ENCODE measurements around the gene IGSF3.

DNA sequence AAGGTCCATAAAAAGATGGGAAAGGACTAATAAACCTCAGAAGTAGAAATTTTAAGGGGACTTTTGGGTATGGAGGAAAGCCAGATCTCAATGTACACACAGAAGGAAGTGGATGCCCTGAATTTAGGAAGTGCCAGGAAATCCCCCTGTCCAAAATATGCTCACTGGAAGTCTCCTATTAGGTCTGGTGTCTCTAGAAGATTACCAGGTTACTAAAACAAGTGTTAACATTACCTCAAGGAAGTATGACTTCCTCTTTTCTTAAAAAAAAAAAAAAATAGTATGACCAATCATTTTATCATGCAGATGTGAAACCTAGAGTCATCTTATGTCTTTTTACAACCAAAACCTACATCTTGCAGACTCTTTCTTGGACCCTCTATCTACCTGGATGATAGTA is 127.4 kb downstream of the IGSF3 start:
- TF ChIP-seq CTCF (optimal IDR thresholded peaks at IDR 0.05 in 1 of 3, IDR thresholded peaks at IDR 0.05 in 1 of 3, conservative IDR thresholded peaks at IDR 0.05 in 1 of 3; ENCODE audit: extremely low read depth in 1 of 3, insufficient read depth in 2 of 3, low read length in 3 of 3) (no peak), EZH2 (IDR thresholded peaks at IDR 0.05; ENCODE audit: low read length) (no peak)

Data from keratinocyte (primary cell).